ENCODE data around the gene C4orf50. TPM values are rescaled to one million over a fixed set of nuclear protein-coding genes. Genes with fewer than 3 reads are reported as not detected.
A peak's percentile ranks its signal among the peaks of the same experiment; 100 is the strongest.

Gene C4orf50
- polyA plus RNA-seq, 3 donors, result not detected

GRCh38 chr4:5885733-5886132 is 132.5 kb downstream of the C4orf50 start:
- Histone ChIP-seq H3K27me3 (ENCODE audit: control insufficient read depth in 2 of 2, insufficient read depth in 2 of 2, low read length in 2 of 2) (peaks cover 23 to 43% of the 10 kb centered on the region in 2 donors), H3K4me3 (replicated peaks in 1 of 3; ENCODE audit: low read depth in 2 of 3, low read length in 3 of 3) (no peak overlapping the region), H3K36me3 (replicated peaks in 1 of 2; ENCODE audit: control insufficient read depth in 1 of 2, insufficient read depth in 2 of 2, low read length in 2 of 2) (no peaks in the 10 kb centered on the region), H3K4me1 (ENCODE audit: control insufficient read depth in 1 of 2, insufficient read depth in 2 of 2, low read length in 2 of 2) (no peaks in the 10 kb centered on the region), H3K4me2 (replicated peaks; ENCODE audit: extremely low read depth, low read length, poor library complexity, severe bottlenecking) (no peak overlapping the region), H3K9ac (ENCODE audit: insufficient read depth, low read length, poor library complexity, severe bottlenecking) (no peak overlapping the region), H3K79me2 (ENCODE audit: insufficient read depth, low read length) (no peaks in the 10 kb centered on the region), H3K27ac (ENCODE audit: low read depth in 1 of 2, low read length in 2 of 2) (no peak overlapping the region), H4K20me1 (ENCODE audit: insufficient read depth, low read length) (no peaks in the 10 kb centered on the region), H3K9me3 (replicated peaks in 1 of 2; ENCODE audit: control insufficient read depth in 1 of 2, insufficient read depth in 1 of 2, low read length in 2 of 2) (peaks cover 0 to 8% of the 10 kb centered on the region in 2 donors), H2AFZ (ENCODE audit: insufficient read depth, low read depth, low read length, poor library complexity, severe bottlenecking) (no peak overlapping the region)
- peaks cover 37 to 60% (median 47%) of the 10 kb centered on the region in 3 donors for H3K27me3 Mint-ChIP-seq (ENCODE audit: low read depth in 3 of 3)
- intact Hi-C loops (cut with micrococcal nuclease), result no loop called here
- no peaks in the 10 kb centered on the region for H3K4me1 Mint-ChIP-seq
- no peak overlapping the region for H3K27ac Mint-ChIP-seq
- WGBS (ENCODE audit: insufficient coverage), result 68% methylated on average over 2 of the region's 3 CpGs
- DNase-seq, result no peak
- peak overlapping the region in 1 of 2 donors; percentile 36 for H3K4me3 Mint-ChIP-seq
- peaks cover 0 to 7% (median 4%) of the 10 kb centered on the region in 7 donors for H3K9me3 Mint-ChIP-seq
- no peak for TF ChIP-seq CTCF (IDR thresholded peaks at IDR 0.05)
- no peaks in the 10 kb centered on the region for H3K36me3 Mint-ChIP-seq

- H4K20me1 ChIP-seq (ENCODE audit: insufficient read depth, low read length), result no peaks in the 10 kb centered on the region
- Mint-ChIP-seq H3K9me3 (peaks cover 0 to 6% (median 2%) of the 10 kb centered on the region in 7 donors), H3K36me3 (no peaks in the 10 kb centered on the region), H3K27me3 (ENCODE audit: low read depth in 3 of 3) (peaks cover 29 to 51% (median 39%) of the 10 kb centered on the region in 3 donors), H3K27ac (no peak overlapping the region), H3K4me1 (no peaks in the 10 kb centered on the region), H3K4me3 (peak overlapping the region in 1 of 2 donors; percentile 36)
- DNase-seq, result no peak
- no peak overlapping the region for H3K9ac ChIP-seq (ENCODE audit: insufficient read depth, low read length, poor library complexity, severe bottlenecking)
- no peak overlapping the region for H3K27ac ChIP-seq (ENCODE audit: low read depth in 1 of 2, low read length in 2 of 2)
- H3K27me3 ChIP-seq (ENCODE audit: control insufficient read depth in 2 of 2, insufficient read depth in 2 of 2, low read length in 2 of 2), result peaks cover 16 to 34% of the 10 kb centered on the region in 2 donors
- TF ChIP-seq CTCF (IDR thresholded peaks at IDR 0.05), result no peak
- H3K79me2 ChIP-seq (ENCODE audit: insufficient read depth, low read length), result no peaks in the 10 kb centered on the region
- H3K4me3 ChIP-seq (replicated peaks in 1 of 3; ENCODE audit: low read depth in 2 of 3, low read length in 3 of 3), result no peak overlapping the region
- intact Hi-C loops (cut with micrococcal nuclease), result no loop called here
- no peaks in the 10 kb centered on the region for H3K36me3 ChIP-seq (replicated peaks in 1 of 2; ENCODE audit: control insufficient read depth in 1 of 2, insufficient read depth in 2 of 2, low read length in 2 of 2)
- WGBS (ENCODE audit: insufficient coverage), result 69% methylated on average over 5 of the region's 7 CpGs
- no peaks in the 10 kb centered on the region for H3K4me1 ChIP-seq (ENCODE audit: control insufficient read depth in 1 of 2, insufficient read depth in 2 of 2, low read length in 2 of 2)
- H3K9me3 ChIP-seq (replicated peaks in 1 of 2; ENCODE audit: control insufficient read depth in 1 of 2, insufficient read depth in 1 of 2, low read length in 2 of 2), result peaks cover 0 to 2% of the 10 kb centered on the region in 2 donors
- H2AFZ ChIP-seq (ENCODE audit: insufficient read depth, low read depth, low read length, poor library complexity, severe bottlenecking), result no peak overlapping the region
- H3K4me2 ChIP-seq (replicated peaks; ENCODE audit: extremely low read depth, low read length, poor library complexity, severe bottlenecking), result no peak overlapping the region
These were observed 133.4 kb downstream of the C4orf50 start for GRCh38 chr4:5884796-5885195.
